Body of pancreas (tissue), 4 donors: ENCODE measurements around the gene BCL2. TPM values are rescaled to one million over a fixed set of nuclear protein-coding genes. Genes with fewer than 3 reads are reported as not detected.

Experiments used
- ATAC-seq: fragments of 150-250 bp; one replicate; pipeline ENCODE4 v1.9.1; 2016
- DNase-seq, 4 donors: peaks; one replicate each; pipeline ENCODE4 v3.0.0-alpha.2; 2019
- H3K27ac ChIP-seq, 4 donors: fragments of 200-600 bp; sonication (generic); 1 replicate in 3 of 4; 2 replicates in 1 of 4; pipeline versions ENCODE4 v1.5.1 to v1.6.1; 2016 to 2019; ENCODE audit warnings: mild to moderate bottlenecking in 1 of 4, mixed read lengths in 1 of 4, moderate library complexity in 1 of 4
- H3K27me3 ChIP-seq, 2 donors: fragments of 200-600 bp; sonication (generic); one replicate each; pipeline ENCODE4 v1.6.0; 2016; ENCODE audit warnings: mild to moderate bottlenecking in 1 of 2
- H3K36me3 ChIP-seq, 2 donors: fragments of 200-600 bp; sonication (generic); replicated peaks in 1 of 2; 2 replicates each; pipeline ENCODE4 v1.5.1; 2016; ENCODE audit warnings: low read depth in 2 of 2; ENCODE audit not compliant: insufficient read depth in 1 of 2
- H3K4me1 ChIP-seq: fragments of 200-600 bp; sonication (generic); one replicate; pipeline ENCODE4 v1.6.0; 2016
- H3K4me3 ChIP-seq, 2 donors: fragments of 200-600 bp; sonication (generic); 1 replicate in 1 of 2; 2 replicates in 1 of 2; pipeline ENCODE4 v1.5.1; 2016 to 2019
- H3K9me3 ChIP-seq, 3 donors: fragments of 200-600 bp; sonication (generic); 1 replicate in 2 of 3; 2 replicates in 1 of 3; pipeline ENCODE4 v1.5.1; 2016
- POLR2A ChIP-seq, 3 donors: fragments of 450-650 bp; IDR thresholded peaks; one replicate each; pipeline ENCODE4 v1.6.1; 2016; ENCODE audit warnings: antibody characterized with exemption in 3 of 3, mild to moderate bottlenecking in 2 of 3
- WGBS, 2 donors: methylation state at CpG; one replicate each; pipeline ENCODE4 v1.1.5; 2017; 5-methylcytosine and 5-hydroxymethylcytosine counted together
- intact Hi-C: fragments of 100-400 bp; cut with DNase I; formaldehyde crosslinking; loops from one replicate; pipeline ENCODE4 v1.15.1; 2023
- total RNA-seq, 2 donors: library from RNA; depleted of rRNA; stranded (reverse); fragments of >200 nt; gene quantifications; one replicate each; pipeline ENCODE4 v1.1.0, GENCODE V29; 2016
- TF ChIP-seq, protein P1 (sequence below), 7 experiments: fragments of 450-650 bp in 4 of 7; fragments of 200-600 bp in 3 of 7; sonication (generic) in 3 of 7; IDR thresholded peaks; one replicate each; pipeline ENCODE4 v1.5.1; 2016 to 2019; ENCODE audit warnings: antibody characterized with exemption in 7 of 7

Gene BCL2
- total RNA-seq, 2 donors from 2014 or later, result 10.1 to 18.5 TPM

DNA sequence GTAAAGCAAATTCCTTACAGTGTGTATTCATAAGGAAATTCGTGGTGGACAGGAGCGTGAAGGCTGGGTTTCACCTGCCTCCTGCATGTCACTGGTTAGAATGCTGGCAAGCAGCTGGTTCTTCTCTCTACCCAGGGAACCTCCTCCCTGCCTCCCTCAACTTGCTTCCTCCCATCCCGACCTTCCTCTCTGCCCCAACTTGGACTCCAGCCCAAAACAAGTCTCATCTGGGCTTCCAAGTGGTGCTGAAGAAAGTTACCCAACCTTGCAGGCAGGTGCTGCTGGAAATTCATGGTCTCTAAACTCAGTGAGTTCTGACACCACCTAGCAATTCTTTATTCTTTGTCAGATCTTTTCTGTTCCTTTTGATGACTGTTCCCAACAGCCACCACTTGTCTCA is 184.5 kb downstream of the BCL2 start:
- Histone ChIP-seq H3K36me3 (no peaks in the 10 kb centered on the region), H3K27ac (no peak overlapping the region), H3K4me1 (peaks cover 19% of the 10 kb centered on the region), H3K27me3 (no peaks in the 10 kb centered on the region), H3K4me3 (no peak overlapping the region), H3K9me3 (no peaks in the 10 kb centered on the region)
- TF ChIP-seq POLR2A (IDR thresholded peaks at IDR 0.05), result no peak
- TF ChIP-seq, protein P1, sequence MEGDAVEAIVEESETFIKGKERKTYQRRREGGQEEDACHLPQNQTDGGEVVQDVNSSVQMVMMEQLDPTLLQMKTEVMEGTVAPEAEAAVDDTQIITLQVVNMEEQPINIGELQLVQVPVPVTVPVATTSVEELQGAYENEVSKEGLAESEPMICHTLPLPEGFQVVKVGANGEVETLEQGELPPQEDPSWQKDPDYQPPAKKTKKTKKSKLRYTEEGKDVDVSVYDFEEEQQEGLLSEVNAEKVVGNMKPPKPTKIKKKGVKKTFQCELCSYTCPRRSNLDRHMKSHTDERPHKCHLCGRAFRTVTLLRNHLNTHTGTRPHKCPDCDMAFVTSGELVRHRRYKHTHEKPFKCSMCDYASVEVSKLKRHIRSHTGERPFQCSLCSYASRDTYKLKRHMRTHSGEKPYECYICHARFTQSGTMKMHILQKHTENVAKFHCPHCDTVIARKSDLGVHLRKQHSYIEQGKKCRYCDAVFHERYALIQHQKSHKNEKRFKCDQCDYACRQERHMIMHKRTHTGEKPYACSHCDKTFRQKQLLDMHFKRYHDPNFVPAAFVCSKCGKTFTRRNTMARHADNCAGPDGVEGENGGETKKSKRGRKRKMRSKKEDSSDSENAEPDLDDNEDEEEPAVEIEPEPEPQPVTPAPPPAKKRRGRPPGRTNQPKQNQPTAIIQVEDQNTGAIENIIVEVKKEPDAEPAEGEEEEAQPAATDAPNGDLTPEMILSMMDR (IDR thresholded peaks at IDR 0.05), result no peak
- DNase-seq (no peak), ATAC-seq (no peak)
- intact Hi-C loops, result no loop called here
- WGBS, 2 donors, result 47 to 49% methylated on average over 3 of the region's 3 CpGs

DNA sequence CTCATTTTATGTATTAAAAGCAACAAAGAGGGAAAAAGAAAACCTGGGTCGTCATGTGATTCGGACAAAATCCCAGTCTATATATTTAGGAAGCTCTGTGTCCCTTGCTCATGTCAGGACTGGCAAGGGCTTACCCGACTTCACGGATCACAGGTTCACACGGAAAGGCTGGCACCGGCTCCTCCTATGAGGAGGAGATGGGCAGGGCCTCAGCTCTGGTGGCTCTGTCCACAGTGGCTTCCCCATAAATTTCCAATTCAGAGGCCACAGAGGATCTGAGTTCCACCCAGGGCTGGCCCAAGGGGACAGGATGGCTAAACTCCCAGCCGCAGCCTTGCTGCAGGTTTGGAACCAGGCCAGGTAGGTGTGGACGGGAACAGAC is 186.8 kb downstream of the BCL2 start:
- ATAC-seq (peak; percentile 51), DNase-seq (peak; percentile 22 to 48 (median 42))
- Histone ChIP-seq H3K27ac (no peak overlapping the region), H3K9me3 (no peaks in the 10 kb centered on the region), H3K27me3 (no peaks in the 10 kb centered on the region), H3K4me3 (no peak overlapping the region), H3K36me3 (no peaks in the 10 kb centered on the region), H3K4me1 (peaks cover 19% of the 10 kb centered on the region)
- intact Hi-C loops, result no loop called here
- TF ChIP-seq, protein P1 (IDR thresholded peaks at IDR 0.05), result no peak
- TF ChIP-seq POLR2A (IDR thresholded peaks at IDR 0.05), result no peak
- 22 to 27% methylated on average over 8 of the region's 8 CpGs for WGBS, 2 donors

DNA sequence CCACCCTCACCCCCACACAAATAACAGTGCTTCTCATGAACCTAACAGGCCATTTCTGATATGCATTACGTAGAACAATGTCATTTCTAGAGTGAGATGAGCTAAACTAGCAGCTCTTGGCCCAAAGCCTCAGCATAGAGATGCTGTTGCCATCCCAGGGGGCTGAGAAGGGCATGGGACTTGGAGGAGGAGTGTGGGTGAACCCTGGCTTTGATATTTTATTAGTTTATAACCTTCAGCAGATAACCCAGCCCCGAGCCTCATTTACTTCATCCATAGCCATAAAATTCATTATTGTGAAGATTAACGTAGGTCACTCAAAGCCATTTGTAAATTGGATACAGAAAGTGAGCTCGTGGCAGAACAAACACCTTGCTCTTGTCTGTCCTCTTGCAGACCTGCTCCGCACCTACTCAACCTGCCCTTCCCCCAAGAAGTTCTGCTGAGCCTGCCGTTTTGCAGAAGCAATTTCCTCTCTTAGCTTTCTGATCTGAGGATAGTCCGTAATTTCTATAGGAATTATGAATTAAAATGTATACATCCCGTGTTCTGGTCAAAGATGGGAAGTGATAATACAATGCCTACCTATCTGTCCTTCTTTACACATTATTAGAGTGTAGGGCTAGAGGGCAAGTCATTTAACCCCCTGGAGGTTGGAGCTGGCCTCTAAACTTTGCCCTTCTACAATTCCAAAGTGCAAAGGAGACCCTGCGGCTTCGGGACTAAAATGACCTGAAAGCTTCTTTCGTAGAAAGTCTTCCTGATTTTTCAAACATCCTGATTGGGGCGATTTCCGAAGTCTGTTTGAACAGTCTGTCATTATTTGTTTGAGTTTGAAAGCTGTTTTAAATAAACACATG is 187.4 kb downstream of the BCL2 start:
- no peak overlapping the region for H3K27ac ChIP-seq

GRCh38 chr18:63131106-63131958 is 188.2 kb downstream of the BCL2 start:
- Histone ChIP-seq H3K9me3 (no peaks in the 10 kb centered on the region), H3K4me1 (peaks cover 19% of the 10 kb centered on the region), H3K36me3 (no peaks in the 10 kb centered on the region), H3K4me3 (no peak overlapping the region), H3K27ac (no peak overlapping the region), H3K27me3 (no peaks in the 10 kb centered on the region)
- 36 to 37% methylated on average over 8 of the region's 8 CpGs for WGBS, 2 donors
- DNase-seq, result peak; percentile 27 to 66 (median 48)
- TF ChIP-seq, protein P1 (IDR thresholded peaks at IDR 0.05), result peak; percentile 25 to 53 (median 42)
- no peak for TF ChIP-seq POLR2A (IDR thresholded peaks at IDR 0.05)
- intact Hi-C loops, result no loop called here
- ATAC-seq, result peak; percentile 38

More for the DNA sequence above, 187.4 kb downstream of the BCL2 start:
- Histone ChIP-seq H3K4me3 (no peak overlapping the region), H3K9me3 (no peaks in the 10 kb centered on the region), H3K4me1 (peaks cover 19% of the 10 kb centered on the region), H3K27me3 (no peaks in the 10 kb centered on the region), H3K36me3 (no peaks in the 10 kb centered on the region)
- no peak for ATAC-seq
- TF ChIP-seq, protein P1 (IDR thresholded peaks at IDR 0.05), result no peak
- no peak for TF ChIP-seq POLR2A (IDR thresholded peaks at IDR 0.05)
- WGBS, 2 donors, result 39 to 45% methylated on average over 13 of the region's 13 CpGs
- intact Hi-C loops, result no loop called here
- DNase-seq, result no peak
